NCI-H345 treated with DMSO at 0.1 percent for 48 hours (cell line): ENCODE measurements around the gene RORB.

ENCODE experiments used
- DNase-seq: peaks from one replicate; lab custom pipeline; 2025; ENCODE audit not compliant: unreplicated experiment; lab: John Stamatoyannopoulos, UW

RORB gene

DNA sequence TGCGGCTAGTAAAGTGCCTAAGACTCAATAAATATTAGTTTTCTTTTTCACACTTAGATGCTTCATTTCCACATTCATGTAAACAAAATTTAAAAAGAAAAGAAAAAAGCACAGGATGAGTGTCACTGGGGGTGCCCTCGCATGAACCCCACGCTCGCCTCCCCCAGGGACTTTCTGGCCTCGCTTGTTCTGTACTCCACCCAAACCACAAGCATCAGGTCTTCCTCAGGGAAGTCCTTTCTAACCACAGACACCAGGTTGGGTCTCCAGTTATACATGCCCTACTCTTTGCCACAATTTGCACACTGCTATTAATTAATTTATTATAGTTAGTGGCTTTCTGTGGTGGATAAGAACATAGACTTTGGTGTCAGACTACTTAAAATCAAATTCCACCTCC lies 92.4 kb downstream of the RORB start:
- DNase-seq, result no peak

DNA sequence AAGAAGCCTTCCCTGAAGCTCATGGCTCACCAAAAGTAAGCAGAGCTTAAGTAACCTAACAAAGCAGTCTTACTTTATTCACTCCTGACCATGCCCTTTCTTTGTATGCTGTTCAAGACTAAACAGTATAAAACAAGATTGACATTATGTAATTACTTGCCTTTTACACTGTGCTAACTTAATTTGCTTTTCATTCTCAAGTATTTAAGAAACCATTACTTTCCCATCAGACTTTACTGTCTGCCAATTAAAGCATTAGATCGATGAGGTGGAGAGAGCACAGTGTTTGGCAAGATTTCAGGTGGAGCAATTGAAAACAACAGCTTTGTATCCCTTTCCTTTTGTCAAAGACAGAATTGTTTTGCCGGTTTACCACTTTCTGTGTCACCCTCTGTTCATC lies 98.2 kb downstream of the RORB start:
- DNase-seq, result no peak

- no peak for DNase-seq
Observed at GRCh38 chr9:74598874-74599273, 101.7 kb downstream of the RORB start.

DNA sequence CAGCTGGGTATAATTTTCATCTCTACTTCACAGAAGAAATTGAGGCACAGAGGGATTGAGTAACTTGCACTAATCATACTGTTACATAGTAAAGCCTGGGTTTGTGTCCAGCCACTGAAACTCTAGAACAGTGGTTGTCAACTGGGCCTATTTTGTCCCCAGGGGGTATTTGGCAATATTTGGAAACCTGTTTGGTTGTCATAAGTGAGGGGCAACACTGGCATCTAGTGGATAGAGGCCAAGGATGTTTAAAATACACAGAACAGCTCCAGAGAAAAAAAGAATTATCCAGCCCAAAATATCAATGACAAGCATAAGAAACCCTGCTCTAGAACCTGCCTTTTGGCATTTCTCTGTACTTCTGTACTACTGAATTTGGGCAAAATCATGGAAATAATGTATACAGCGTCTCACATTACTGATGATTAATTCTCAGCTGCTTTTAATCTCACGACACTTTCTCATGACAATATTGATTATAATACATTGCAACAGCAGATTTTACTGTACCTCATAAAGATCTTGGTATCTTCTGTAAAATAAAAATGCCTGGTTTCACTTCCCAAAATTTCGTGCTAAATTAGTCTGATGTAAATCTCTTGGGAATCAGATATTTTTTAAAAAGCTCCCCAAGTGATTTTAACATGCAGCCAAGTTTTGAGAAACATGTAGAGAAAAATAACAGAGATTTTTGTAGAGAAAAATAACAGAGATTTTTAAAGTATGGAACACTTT lies 112.7 kb downstream of the RORB start:
- no peak for DNase-seq

DNA sequence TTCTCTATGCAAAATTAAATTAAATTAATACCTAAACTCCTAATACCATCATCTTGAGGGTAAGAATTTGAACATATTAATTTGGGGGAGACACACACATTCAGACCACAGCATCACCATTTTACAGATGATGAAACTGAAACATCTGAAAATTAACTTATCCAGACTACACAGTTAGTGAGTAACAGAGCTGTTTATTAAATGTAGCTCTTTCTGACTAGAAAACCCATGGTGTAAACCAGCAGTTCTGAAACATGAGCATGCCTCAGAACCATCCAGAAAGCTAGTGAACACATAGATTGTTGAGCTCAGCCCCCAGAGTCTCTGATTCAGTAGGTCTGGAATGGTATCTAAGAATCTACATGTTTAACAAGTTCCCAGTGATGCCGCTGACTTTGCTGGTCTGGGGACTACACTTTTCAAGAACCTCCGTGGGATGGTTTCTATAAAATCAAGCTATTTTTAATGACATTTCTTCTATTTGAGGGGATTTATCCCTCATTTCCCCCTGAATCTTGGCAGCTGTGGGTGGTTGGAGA lies 113.5 kb downstream of the RORB start:
- no peak for DNase-seq

DNA sequence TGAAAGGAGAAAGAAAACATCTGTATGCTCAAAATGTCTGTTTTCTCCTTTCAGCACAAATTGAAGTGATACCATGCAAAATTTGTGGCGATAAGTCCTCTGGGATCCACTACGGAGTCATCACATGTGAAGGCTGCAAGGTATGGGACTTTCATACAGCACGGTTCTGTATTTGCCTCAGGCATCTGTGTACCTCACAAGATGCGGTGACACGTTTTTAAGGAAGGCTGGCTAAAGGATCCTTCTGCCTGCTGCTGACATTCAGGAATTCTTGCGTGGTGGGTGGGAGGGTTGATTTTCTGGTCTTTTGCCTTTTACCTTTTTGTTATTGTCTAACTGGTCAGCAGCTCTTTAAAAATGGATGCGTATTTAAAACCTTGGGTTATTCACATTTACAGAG lies 133.1 kb downstream of the RORB start:
- DNase-seq, result no peak

DNA sequence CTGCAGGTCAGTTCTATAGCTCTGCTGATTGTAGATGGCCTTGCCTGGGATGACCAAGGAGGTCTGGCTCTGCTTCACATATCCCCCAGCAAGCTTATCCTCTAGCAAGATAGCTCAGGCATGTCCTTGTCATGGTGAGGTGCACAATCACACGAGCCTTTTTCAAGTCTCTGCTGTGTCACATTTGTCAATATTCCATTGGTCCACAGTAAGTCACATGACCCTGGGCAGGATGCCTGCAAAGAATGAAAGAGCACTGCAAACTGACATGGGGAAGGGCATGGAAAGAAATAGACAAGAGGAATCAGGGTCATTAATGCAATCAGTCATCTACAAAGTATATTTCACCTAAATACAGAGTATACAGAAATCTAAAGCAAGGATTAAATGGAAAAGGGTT lies 142.0 kb downstream of the RORB start:
- no peak for DNase-seq

- no peak for DNase-seq
Observed at GRCh38 chr9:74642376-74642775, 145.2 kb downstream of the RORB start.

- no peak for DNase-seq
Observed at GRCh38 chr9:74643303-74643923, 146.3 kb downstream of the RORB start.

GRCh38 chr9:74644023-74644422 lies 146.9 kb downstream of the RORB start:
- DNase-seq, result no peak

GRCh38 chr9:74645007-74645639 lies 148.0 kb downstream of the RORB start:
- no peak for DNase-seq

- no peak for DNase-seq
Observed at GRCh38 chr9:74653410-74654080, 156.4 kb downstream of the RORB start.

- no peak for DNase-seq
Observed at GRCh38 chr9:74662674-74663073, 165.5 kb downstream of the RORB start.

DNA sequence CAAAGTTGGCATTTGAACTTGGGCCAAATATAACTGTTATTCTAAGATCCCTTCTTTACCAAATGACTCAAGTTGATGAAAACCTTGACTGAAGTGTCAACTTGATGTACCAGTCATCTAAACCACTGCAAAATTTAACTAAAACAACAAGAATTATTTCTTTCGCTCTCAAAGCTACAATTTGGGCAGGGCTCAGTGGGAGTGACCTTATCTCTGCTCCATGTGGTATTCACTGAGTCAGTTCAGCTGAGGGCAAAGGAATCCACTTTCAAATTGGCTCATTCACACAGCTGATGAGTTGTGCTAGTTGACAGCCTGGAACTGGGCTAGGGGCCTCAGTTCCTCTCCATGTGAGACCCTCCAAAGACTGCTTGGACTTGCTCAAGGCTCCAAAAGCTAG lies 166.3 kb downstream of the RORB start:
- no peak for DNase-seq

GRCh38 chr9:74666625-74667316 lies 169.6 kb downstream of the RORB start:
- no peak for DNase-seq

DNA sequence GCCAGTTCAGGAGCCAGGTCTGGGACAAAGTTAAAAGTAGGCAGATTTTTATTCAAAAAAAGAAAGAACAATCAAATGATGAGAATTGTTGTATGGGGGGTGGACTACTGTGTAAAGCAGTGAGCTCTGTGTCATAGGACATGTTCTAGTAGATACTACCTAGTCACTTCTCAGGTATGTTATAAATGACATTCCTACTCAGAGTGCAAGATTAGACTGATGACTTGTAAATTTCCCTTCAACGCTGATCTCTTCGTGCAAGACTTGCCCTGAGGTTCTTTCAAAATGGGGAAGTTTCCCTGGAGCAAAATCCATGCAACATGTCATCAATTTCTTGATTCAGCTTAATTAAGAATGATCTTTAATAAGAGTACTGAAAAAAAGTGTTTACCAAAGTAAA lies 175.1 kb downstream of the RORB start:
- no peak for DNase-seq

GRCh38 chr9:74674077-74674476 lies 176.9 kb downstream of the RORB start:
- no peak for DNase-seq

DNA sequence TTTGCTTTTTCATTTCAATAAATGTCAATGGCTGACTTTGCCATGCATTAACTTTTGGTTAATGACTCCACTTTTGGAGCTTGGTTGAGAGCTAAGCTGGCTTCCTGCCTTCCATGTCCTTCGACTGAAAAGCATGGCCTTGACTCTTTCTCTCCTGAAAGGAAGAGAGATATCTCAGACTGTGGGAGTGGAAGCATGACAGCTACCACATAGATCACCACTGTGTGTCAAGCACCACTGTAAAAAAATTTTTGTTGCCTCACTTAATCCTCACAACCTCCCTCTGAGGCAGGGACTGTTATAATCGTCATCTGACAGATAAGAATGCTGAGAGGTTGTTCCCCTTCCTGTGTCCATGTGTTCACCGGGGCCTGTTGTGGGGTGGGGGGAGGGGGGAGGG lies 184.8 kb downstream of the RORB start:
- DNase-seq, result no peak

GRCh38 chr9:74683322-74683721 lies 186.2 kb downstream of the RORB start:
- DNase-seq, result no peak

GRCh38 chr9:74691058-74691457 lies 193.9 kb downstream of the RORB start:
- no peak for DNase-seq

GRCh38 chr9:74696520-74696919 lies 199.4 kb downstream of the RORB start:
- no peak for DNase-seq
